ENCODE results near the gene STK39.

The STK39 gene

GRCh38 chr2:168203762-168204693 is 43.4 kb downstream of the STK39 start:
- no peak for DNase-seq

- no peak for DNase-seq
These were observed 45.7 kb downstream of the STK39 start for GRCh38 chr2:168201584-168202116.

- no peak for DNase-seq
These were observed 46.3 kb downstream of the STK39 start for GRCh38 chr2:168200930-168201583.

- DNase-seq, result no peak
These were observed 48.8 kb downstream of the STK39 start for GRCh38 chr2:168198476-168199207.

- DNase-seq, result no peak
These were observed 50.6 kb downstream of the STK39 start for GRCh38 chr2:168196764-168197180.

- DNase-seq, result no peak
These were observed 52.4 kb downstream of the STK39 start for GRCh38 chr2:168194784-168195522.

GRCh38 chr2:168192839-168193616 is 54.4 kb downstream of the STK39 start:
- peak; percentile 22 for DNase-seq

- no peak for DNase-seq
These were observed 55.2 kb downstream of the STK39 start for GRCh38 chr2:168191955-168192785.

GRCh38 chr2:168190590-168191336 is 56.6 kb downstream of the STK39 start:
- no peak for DNase-seq

DNA sequence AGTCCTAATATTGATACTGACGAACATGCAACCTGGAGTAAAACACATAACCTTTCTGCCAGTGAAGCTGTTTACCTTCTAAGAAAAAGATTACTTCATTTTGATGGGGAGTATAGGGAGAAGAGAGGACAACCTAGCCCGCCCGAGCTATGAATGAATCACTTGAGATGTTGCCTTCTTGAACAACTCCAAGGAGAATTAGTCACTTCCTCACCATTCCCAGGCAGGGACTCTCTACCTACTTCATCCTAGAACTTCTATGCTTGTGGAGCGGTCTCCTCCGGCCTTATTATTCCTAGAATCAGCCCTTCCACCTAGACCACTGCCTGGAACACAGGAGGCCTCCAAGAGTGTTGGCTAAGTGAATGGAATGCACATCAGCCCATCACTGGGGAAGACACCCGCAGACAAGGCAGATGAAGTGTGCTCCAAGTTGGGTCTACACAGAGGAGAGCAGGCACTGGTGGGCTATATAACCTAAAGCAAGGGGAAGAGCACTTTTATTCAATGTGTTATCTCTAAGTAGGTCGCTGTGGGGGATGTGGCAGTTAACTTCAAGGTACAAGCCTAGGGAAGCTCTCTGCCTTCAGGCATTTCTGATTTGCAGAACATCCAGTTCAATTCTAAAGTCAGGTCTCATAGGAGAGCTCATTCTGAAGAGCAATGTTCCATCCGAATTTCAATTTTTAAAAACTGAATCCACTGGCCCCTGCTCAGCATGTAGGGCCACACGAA is 57.4 kb downstream of the STK39 start:
- DNase-seq, result no peak

DNA sequence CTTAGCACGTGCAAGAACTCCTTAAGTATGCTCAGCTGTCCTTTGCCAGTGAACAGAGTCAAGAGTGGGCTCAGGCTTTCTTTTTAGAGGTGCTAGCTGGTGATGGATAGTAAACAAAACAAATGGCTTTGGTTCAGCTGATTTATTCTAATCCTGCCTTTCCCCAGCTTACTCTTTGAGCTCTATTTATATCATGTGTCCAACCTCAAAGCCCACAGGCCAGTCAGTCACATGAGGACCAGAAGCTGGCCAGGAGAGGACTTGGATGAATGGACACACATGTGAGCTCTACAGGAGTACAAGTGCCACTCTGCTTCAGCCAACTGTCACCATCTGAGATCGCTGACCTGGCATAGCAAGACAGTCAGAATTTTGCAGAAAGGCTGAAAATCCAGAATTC is 59.4 kb downstream of the STK39 start:
- DNase-seq, result no peak

- no peak for DNase-seq
These were observed 60.9 kb downstream of the STK39 start for GRCh38 chr2:168186452-168186851.

DNA sequence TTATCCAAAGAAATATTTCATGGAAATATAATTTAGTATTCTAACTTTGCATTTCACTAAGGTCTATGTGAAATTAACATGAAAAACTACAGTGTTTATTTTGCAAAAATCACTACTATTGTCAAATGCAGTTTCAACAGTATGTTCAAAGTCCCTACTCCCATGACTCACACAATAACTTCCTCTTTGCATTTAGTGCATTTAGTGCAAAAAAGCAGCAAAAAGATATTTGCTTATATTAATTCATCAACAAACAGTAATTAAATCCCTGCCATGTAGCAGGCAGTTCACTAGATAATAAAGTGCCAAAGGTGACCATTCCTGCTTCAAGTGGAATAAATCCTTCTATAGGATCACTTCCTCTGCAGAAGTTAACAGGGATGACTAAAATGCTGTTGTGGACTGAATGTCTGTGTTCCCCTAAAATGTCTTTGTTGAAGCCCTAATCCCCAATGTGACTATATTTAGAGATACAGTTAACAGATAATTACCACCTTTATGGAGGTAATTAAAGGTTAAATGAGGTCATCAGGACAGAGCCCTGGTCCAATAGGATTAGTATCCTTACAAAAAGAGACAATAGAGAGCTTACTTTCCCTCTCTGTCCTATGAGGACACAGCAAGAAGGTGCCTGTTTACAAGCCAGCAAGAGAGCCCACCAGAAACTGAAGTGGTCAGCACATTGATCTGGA is 61.7 kb downstream of the STK39 start:
- DNase-seq, result no peak

- no peak for DNase-seq
These were observed 62.5 kb downstream of the STK39 start for GRCh38 chr2:168184681-168185513.

- no peak for DNase-seq
These were observed 63.9 kb downstream of the STK39 start for GRCh38 chr2:168183308-168183997.

DNA sequence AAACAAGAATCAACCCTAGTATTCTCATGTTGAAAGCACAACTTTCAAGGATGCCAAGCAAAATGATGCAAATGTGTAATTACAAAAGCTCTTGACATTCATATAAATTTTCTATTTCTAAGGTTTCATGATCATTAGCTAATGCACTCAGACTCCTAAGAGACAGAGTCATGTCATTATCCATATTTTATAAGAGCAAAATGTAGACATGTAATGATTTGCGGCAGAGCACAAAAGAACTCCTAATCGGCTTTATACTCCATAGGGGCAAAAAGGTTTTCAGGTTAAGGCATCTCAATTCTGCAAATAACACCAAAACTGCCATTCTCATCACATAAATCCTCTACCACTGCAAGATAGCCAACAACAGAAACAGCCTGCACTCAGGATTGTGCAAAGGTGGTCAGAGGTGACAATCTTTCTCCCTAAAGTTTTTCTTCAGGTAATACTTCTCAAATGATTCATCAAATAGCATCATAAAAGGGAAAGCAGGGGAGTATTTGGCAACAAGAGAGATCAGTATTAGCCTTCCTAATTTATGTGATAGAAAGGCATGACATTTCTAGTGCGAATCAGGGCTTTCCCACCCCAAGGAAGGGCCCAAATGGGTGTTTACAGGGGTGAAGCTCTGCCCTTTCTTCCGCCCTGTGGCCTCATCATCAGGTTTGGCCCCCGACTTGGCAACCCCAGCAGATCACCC is 64.7 kb downstream of the STK39 start:
- DNase-seq, result no peak

Measured in GDM1 (cell line).